SW480 (cell line): ENCODE data around the gene PLEKHO2.

Experiments
- DNase-seq: peaks from one replicate; pipeline ENCODE4 v3.0.0-alpha.2; 2016; ENCODE audit warnings: low spot score

The PLEKHO2 gene

GRCh38 chr15:64912379-64913325 is 70.9 kb downstream of the PLEKHO2 start:
- no peak for DNase-seq

GRCh38 chr15:64915518-64916227 is 74.0 kb downstream of the PLEKHO2 start:
- DNase-seq: no peak

- DNase-seq: no peak
Measured at GRCh38 chr15:64916365-64916764, 74.7 kb downstream of the PLEKHO2 start.

GRCh38 chr15:64917211-64917610 is 75.5 kb downstream of the PLEKHO2 start:
- DNase-seq: no peak
